H1 (cell line): ENCODE data around the gene ARHGEF38. TPM values are rescaled to one million over a fixed set of nuclear protein-coding genes. Genes with fewer than 3 reads are reported as not detected.

Experiments used
- BCL11A ChIP-seq, 2 experiments: IDR thresholded peaks; one replicate each; pipeline ENCODE4 v1.6.1; 2011; ENCODE audit warnings: low read depth in 2 of 2, low read length in 2 of 2, mild to moderate bottlenecking in 2 of 2
- CBX8 ChIP-seq: fragments of 300-800, 300-1000 bp; sonication (generic); IDR thresholded peaks from 2 replicates; pipeline ENCODE4 v1.7.1; 2016; ENCODE audit warnings: low read depth, low read length, borderline replicate concordance
- FOSL1 ChIP-seq: IDR thresholded peaks from 2 replicates; pipeline ENCODE4 v1.6.1; 2011; ENCODE audit warnings: mild to moderate bottlenecking, low read depth, low read length, moderate library complexity; ENCODE audit not compliant: insufficient read depth
- POLR2A ChIP-seq, 2 experiments: IDR thresholded peaks; 1 replicate in 1 of 2; 2 replicates in 1 of 2; pipeline ENCODE4 v1.6.1; 2011; ENCODE audit warnings: low read depth in 2 of 2, low read length in 2 of 2, mild to moderate bottlenecking in 2 of 2; ENCODE audit errors: control extremely low read depth in 1 of 2
- polyA plus RNA-seq, 7 experiments: library from polyadenylated mRNA; depleted of rRNA in 3 of 7; stranded (reverse) in 5 of 7; unstranded in 2 of 7; fragments of >200 nt in 5 of 7; fragments of 200-250 nt in 2 of 7; gene quantifications; 1 replicate in 5 of 7; 2 replicates in 1 of 7; 4 replicates in 1 of 7; pipeline versions ENCODE4 v1.2.1 to v1.2.3, GENCODE V29; 2011 to 2013; ENCODE audit warnings: missing spikeins in 2 of 7, mixed read lengths in 2 of 7
- total RNA-seq: library from RNA; stranded (reverse); fragmentation: NEBNext Ultra II Directional; extraction: Animal tissue kit (Norgen Biotek cat#: 25700); gene quantifications from 2 replicates; pipeline ENCODE4 v1.2.1, GENCODE V29; 2021
- TF ChIP-seq, protein P1 (sequence below): IDR thresholded peaks from 2 replicates; pipeline ENCODE4 v1.6.1; 2011; ENCODE audit warnings: low read depth, mild to moderate bottlenecking, low read length; ENCODE audit not compliant: insufficient read depth

ARHGEF38 gene
- total and polyA plus RNA-seq, 2 of the 8 experiments (the other 6 are each of a cell fraction or from before 2014, with no cell fraction given): not detected

DNA sequence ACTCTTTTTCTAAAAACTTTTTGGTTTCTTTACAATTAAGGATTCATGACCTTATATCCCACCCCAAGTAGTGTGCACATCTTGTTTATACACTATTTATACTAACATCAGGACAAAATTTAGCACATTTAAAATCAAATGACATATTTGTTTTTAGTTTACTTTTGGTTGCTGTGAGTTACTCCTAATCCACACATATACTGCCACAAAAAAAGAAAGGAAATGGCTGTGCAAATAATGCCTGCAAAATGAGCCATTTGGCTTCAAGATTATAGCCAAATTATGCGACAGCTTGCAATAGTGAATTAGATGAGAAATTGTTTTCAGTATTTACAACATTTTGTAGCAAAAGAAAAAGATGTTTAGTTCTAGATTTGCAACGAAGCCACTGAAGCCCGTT, 10.4 kb upstream of the ARHGEF38 start (continued):
- TF ChIP-seq BCL11A (IDR thresholded peaks at IDR 0.05; ENCODE audit: low read depth in 2 of 2, low read length in 2 of 2) (no peak), POLR2A (IDR thresholded peaks at IDR 0.05; ENCODE audit: control extremely low read depth in 1 of 2, low read depth in 2 of 2, low read length in 2 of 2) (no peak), CBX8 (no peak), FOSL1 (no peak)
- TF ChIP-seq, protein P1, sequence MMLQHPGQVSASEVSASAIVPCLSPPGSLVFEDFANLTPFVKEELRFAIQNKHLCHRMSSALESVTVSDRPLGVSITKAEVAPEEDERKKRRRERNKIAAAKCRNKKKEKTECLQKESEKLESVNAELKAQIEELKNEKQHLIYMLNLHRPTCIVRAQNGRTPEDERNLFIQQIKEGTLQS: no peak
